ENCODE data around the gene SETD2.
"Not testable (repeated sequence)": the region's sequence is repeated elsewhere in the genome, so short reads cannot be mapped to it uniquely, and the experiment has no call there.

Gene SETD2

DNA sequence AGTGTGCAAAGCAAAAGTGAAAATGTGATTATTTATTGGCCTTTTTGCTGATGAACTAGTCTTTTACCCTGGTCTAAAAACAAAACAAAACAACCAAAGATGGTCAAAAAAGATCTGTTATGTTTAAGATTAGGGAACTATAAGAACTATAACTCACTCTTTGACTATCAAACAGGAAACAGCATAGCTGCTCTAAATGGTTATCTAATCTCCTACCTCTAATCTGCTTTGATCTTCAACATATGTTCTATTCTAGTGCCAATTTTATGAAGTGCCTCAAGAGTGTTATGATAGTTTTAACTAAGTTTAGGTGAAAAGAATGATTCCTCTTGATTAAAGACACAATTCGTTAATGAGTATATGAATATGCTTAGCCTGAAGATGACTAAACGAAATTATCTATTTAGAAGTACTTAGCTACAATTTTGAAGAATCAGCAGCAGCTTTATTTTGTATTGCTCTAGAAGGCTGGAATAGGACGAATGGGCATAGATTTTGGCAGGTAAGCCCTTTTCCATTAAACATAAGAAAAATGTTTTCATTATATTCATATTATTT, 46.0 kb downstream of the SETD2 start:
- no peak for DNase-seq
- intact Hi-C loops (cut with DNase I) = no loop called here

- DNase-seq; intact Hi-C loops (cut with DNase I): not testable (repeated sequence)
Measured at GRCh38 chr3:47115524-47115923, 48.4 kb downstream of the SETD2 start.

DNA sequence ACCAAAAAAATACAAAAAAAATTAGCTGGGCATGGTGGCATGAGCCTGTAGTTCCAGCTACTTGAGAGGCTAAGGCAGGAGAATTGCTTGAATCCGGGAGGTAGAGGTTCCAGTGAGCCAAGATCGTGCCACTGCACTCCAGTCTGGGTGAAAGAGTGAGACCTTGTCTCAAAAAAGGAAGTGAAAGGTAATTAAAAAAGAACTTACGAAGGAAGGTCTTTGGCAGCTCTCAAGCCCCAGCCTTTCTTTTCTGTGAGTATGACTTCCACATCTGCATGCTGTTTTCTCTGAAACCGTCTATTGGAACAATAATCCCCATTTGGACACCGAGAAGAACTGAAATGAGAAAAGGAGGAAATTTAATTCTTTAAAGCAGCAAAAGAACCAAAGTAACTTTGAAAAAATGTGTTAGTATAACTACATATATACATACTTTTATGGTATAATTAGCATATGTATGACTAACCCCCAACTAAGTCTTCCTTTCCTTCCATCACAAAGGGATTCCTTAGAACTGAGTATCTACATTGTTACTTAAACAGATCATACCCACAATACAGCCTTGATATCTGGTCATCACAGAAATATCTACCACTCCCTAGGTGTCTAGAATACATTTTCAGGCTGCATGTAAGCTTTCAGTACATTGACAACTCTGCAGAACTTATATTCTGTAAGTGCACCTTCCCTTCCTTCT, 50.1 kb downstream of the SETD2 start:
- DNase-seq = no peak
- intact Hi-C loops (cut with DNase I) = no loop called here

DNA sequence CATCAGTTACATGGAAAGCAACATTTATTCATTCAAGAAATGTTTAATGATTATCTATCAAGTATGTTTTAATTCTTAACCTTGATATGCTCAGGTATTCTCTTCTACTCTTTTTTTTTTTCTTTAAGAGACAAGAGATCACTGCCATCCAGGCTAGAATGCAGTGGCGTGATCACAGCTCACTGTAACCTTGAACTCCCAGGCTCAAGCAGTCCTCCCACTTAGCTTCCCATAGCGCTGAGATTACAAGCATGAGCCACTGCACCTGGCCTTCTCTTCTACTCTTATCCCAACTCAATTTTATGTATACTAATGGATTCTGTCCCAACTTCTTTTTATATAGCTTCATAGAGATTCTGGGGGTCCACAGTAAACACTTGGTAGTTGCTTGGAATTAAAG, 50.9 kb downstream of the SETD2 start:
- DNase-seq = peak in 3 of 42 donors; percentile 19 to 25 (median 23)
- intact Hi-C loops (cut with DNase I) = no loop called here

- intact Hi-C loops (cut with DNase I) = no loop called here
- DNase-seq = no peak
Measured at GRCh38 chr3:47109393-47109792, 54.5 kb downstream of the SETD2 start.

DNA sequence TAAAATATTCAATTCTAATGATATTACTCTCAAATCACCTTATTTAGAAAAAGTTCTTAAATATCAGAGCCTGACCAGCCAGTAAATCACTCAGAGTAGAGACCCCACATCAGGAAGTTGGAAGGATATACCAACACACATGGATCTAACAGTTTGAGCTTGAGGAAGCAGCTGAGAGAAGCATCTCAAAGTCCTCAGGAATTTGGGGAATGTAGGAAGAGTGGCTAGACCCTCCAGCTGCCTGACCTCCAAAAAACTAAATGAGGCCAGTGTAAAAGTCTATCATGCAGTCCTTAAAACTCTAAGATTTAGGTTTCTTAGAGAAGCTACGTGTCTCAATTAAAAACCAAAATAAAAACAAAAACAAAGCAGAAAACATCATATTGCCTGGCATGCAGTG, 55.4 kb downstream of the SETD2 start:
- intact Hi-C loops (cut with DNase I) = no loop called here
- DNase-seq = no peak

DNA sequence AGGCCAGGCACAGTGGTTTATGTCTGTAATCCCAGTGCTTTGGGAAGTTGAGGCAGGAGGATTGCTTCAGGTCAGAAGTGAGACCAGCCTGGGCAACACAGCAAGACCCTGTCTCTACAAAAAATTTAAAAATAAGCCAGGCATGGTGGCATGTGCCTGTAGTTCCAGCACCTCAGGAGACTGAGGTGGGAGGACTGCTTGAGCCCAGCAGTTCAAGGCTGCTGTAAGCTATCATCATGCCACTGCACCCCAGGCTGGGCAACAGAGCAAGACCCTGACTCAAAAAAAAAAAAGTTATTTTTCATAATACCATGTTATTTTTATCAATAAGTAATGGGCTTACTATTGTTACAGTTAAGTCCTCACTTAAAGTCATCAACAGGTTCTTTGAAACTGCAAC, 59.7 kb downstream of the SETD2 start:
- intact Hi-C loops (cut with DNase I) = no loop called here
- no peak for DNase-seq

DNA sequence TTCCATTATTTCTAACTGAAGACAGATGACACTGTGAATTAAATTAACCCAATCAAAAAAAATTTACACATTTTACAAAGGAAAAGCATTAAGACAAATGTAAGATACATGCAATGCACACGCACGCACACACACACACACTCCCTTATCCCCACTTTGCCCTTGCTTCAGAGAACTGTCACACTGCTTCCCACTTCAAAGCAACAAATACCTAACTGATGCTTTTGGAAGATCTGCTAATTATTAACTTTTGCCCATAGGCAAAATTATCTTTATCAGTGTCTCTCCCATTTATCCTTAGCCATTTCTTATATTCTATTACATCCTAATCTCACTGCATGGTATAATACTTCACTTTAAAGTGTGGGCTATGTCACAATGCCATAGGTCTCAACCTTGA, 60.3 kb downstream of the SETD2 start:
- intact Hi-C loops (cut with DNase I) = no loop called here
- no peak for DNase-seq

DNA sequence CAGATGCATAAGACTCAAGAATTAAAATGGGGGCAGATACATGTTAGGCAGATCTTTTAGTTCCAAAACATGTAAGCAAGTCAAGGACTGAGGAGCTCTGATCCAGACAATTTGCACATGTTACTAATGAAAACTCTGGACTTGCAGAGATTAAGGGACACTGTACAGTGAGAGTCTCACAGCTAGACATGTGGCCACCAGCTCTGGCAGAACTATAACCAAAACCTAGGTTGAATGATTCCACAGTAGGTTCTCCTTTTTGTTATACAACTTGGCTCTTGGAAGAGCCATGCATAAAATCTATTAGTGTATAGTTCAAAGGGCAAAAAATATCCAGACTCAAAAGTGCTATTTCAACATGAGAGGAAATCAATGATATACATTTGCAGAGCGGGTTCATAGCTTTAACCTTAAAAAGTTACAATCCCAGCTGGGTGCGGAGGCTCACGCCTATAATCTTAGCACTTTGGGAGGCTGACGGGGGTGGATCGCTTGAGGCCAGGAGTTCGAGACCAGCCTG, 61.8 kb downstream of the SETD2 start:
- intact Hi-C loops (cut with DNase I) = no loop called here
- no peak for DNase-seq

GRCh38 chr3:47098910-47099309, 65.0 kb downstream of the SETD2 start:
- no peak for DNase-seq
- intact Hi-C loops (cut with DNase I) = no loop called here

DNA sequence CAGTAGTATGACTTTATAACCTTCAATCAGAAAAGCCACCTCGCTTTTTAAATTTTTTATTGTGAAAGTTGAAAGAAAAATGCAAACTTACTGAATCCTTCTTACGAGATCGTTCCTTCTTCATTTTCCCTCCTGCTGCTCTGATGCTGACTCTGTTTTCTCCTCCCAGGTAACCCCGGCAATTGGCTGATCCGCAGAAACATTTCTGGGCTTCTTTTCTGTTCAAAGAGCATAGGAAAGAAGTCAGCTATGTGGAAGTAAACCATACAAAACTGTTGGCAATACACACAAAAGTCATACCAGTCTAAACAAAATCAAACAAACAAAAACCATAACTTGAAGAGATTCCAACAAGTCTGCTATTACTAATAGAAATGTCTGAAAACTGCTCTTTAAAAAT, 66.0 kb downstream of the SETD2 start:
- peak in 1 of 42 donors; percentile 11 for DNase-seq
- intact Hi-C loops (cut with DNase I) = no loop called here

DNA sequence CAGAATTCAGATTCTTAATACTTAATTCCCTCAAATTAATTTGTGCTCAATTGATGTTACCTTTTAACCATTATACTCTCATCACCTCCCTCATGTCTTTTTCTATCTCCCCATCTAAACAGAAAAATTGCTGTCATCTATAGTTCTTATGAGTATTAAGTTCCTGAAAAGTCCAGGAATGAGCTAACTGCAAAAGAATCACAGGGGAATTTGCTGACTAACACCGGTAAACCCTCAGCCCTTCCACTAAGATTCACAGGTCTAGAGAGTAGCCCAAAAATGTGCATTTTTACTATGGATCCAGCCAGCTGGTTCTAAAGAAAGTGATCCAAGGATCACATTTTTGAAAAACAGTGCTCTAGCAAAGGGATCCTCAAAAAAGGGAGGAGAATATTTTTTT, 67.0 kb downstream of the SETD2 start:
- intact Hi-C loops (cut with DNase I) = no loop called here
- no peak for DNase-seq

DNA sequence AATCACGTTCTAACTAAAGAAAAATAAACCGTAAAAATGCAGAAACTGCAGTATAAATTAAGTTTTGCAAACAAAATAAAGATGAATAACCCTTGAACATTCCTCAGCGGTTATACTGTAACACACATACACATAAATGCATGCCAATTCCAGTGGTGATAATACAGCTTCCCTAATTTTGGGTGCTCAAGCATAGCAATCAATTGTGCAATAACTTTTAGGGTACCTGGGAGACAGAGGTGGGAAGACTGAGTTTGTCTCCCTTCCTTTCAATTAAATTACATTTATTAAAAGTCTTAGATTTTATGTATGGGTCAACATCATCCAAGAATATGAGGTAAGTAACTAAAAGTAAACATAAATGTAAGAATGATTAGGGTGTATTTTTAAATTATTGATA, 71.8 kb downstream of the SETD2 start:
- intact Hi-C loops (cut with DNase I) = no loop called here
- no peak for DNase-seq

GRCh38 chr3:47089630-47090029, 74.3 kb downstream of the SETD2 start:
- intact Hi-C loops (cut with DNase I) = no loop called here
- DNase-seq = no peak

DNA sequence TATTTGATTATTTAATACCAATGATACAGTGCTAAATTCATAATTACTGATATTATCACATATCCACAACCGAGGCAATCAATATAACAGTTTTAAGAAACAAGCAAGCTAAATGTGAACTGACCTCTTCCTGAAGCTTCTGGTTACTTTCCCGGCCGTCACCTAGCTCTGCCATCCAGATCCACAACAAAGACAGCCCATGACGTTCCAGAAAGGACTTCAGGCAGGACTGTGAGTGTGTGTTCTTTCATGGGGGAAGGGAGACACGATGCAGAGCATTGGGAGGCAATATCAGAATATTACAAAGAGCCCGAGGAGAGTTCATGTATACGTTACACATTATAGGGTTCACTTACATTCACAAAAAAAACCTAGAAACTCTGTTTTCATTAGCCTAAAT, 77.8 kb downstream of the SETD2 start:
- intact Hi-C loops (cut with DNase I) = no loop called here

DNA sequence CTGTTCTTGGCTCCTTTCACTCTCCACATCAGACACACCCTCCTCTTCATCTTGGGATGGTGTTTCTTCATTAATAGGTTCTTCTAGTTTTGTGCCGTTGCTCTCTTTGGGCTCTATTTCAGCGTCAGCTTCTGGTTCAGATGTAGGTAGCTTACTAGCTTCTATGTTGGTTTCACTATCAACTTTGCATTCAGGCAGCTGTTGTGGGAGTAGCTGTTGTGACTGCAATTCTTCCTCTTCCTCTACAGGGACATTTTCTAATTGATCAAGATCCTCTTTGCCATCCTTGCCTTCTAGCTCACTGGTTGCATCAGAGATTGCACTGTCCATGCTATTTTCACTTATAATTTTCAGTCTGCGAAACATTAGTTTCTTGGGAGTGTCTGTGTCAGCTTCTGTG, 80.1 kb downstream of the SETD2 start:
- no peak for DNase-seq
- intact Hi-C loops (cut with DNase I) = no loop called here

More for the DNA sequence above, 77.8 kb downstream of the SETD2 start:
- no peak for DNase-seq

- intact Hi-C loops (cut with DNase I) = no loop called here
- no peak for DNase-seq
Measured at GRCh38 chr3:47082519-47082918, 81.4 kb downstream of the SETD2 start.

DNA sequence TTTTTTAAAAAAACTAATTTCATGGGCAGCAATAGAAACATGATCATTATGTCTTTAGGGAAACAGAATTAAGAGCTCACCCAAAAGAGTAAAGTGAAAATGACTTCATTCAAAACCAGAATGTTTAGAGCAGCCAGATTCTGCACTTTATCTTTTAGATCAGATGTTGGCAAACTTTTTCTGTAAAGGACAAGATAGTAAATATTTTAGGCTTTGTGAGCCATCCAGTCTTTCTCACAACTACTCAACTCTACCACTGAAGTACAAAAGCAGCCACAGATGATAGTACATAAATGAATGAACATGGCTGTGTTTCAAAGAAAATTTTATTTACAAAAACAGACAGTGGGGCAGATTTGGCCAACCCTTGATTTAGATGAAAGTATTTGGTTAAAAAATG, 84.5 kb downstream of the SETD2 start:
- no peak for DNase-seq
- intact Hi-C loops (cut with DNase I) = no loop called here

GRCh38 chr3:47073685-47074084, 90.2 kb downstream of the SETD2 start:
- intact Hi-C loops (cut with DNase I) = no loop called here
- DNase-seq = no peak

GRCh38 chr3:47070770-47071169, 93.1 kb downstream of the SETD2 start:
- intact Hi-C loops (cut with DNase I) = no loop called here
- DNase-seq = no peak

- DNase-seq; intact Hi-C loops (cut with DNase I): not testable (repeated sequence)
Measured at GRCh38 chr3:47066259-47066658, 97.7 kb downstream of the SETD2 start.

Data from head of caudate nucleus (tissue), 42 donors.